H9 (cell line): ENCODE data around the gene PDIA3. TPM values are rescaled to one million over a fixed set of nuclear protein-coding genes. Genes with fewer than 3 reads are reported as not detected.

ENCODE experiments used
- DNase-seq: peaks from one replicate; pipeline ENCODE4 v3.0.0-alpha.2; 2017
- H2AFZ ChIP-seq: one replicate; pipeline ENCODE4 v1.6.1; 2013; ENCODE audit warnings: mild to moderate bottlenecking, low read length, control low read depth, moderate library complexity
- H2AK5ac ChIP-seq: 2 replicates; pipeline ENCODE4 v1.6.1; 2013; ENCODE audit warnings: low read length, control low read depth, mixed read lengths; ENCODE audit not compliant: insufficient read length
- H2BK120ac ChIP-seq: one replicate; pipeline ENCODE4 v1.6.1; 2013; ENCODE audit warnings: low read depth, mild to moderate bottlenecking, low read length, control low read depth, inconsistent platforms; ENCODE audit not compliant: poor library complexity, severe bottlenecking
- H2BK12ac ChIP-seq: 2 replicates; pipeline ENCODE4 v1.6.1; 2013; ENCODE audit warnings: low read length, control low read depth, mixed read lengths, low read depth; ENCODE audit not compliant: insufficient read length
- H2BK15ac ChIP-seq: 2 replicates; pipeline ENCODE4 v1.6.1; 2013; ENCODE audit warnings: low read depth, low read length, control low read depth
- H2BK20ac ChIP-seq: one replicate; pipeline ENCODE4 v1.6.1; 2013; ENCODE audit warnings: low read depth, mild to moderate bottlenecking, low read length, control low read depth, inconsistent platforms; ENCODE audit not compliant: poor library complexity, severe bottlenecking
- H2BK5ac ChIP-seq: 2 replicates; pipeline ENCODE4 v1.6.1; 2013; ENCODE audit warnings: low read length, control low read depth, mixed read lengths; ENCODE audit not compliant: insufficient read length
- H3K14ac ChIP-seq: 2 replicates; pipeline ENCODE4 v1.6.1; 2013; ENCODE audit warnings: low read length, control low read depth; ENCODE audit not compliant: insufficient read depth
- H3K18ac ChIP-seq: 2 replicates; pipeline ENCODE4 v1.6.1; 2013; ENCODE audit warnings: low read depth, mild to moderate bottlenecking, mixed read lengths, low read length, control low read depth; ENCODE audit not compliant: insufficient read length
- H3K23ac ChIP-seq: 2 replicates; pipeline ENCODE4 v1.6.1; 2013; ENCODE audit warnings: low read length, control low read depth, mixed read lengths, low read depth; ENCODE audit not compliant: insufficient read length
- H3K23me2 ChIP-seq: 2 replicates; pipeline ENCODE4 v1.6.1; 2013; ENCODE audit warnings: low read depth, mild to moderate bottlenecking, mixed read lengths, low read length, control low read depth; ENCODE audit not compliant: insufficient read length, poor library complexity, severe bottlenecking
- H3K27ac ChIP-seq: 2 replicates; pipeline ENCODE4 v1.5.1; 2013; ENCODE audit warnings: low read length, control low read depth, mixed read lengths, low read depth; ENCODE audit not compliant: insufficient read length
- H3K27me3 ChIP-seq: 2 replicates; pipeline ENCODE4 v1.6.1; 2013; ENCODE audit warnings: low read length, control low read depth, inconsistent platforms; ENCODE audit not compliant: insufficient read depth
- H3K4ac ChIP-seq: 2 replicates; pipeline ENCODE4 v1.6.1; 2013; ENCODE audit warnings: low read depth, mild to moderate bottlenecking, control low read depth, inconsistent platforms, low read length, moderate library complexity
- H3K4me1 ChIP-seq: 2 replicates; pipeline ENCODE4 v1.6.1; 2013; ENCODE audit warnings: low read length, control low read depth, inconsistent platforms; ENCODE audit not compliant: insufficient read depth
- H3K4me2 ChIP-seq: 2 replicates; pipeline ENCODE4 v1.6.1; 2013; ENCODE audit warnings: low read length, control low read depth, mixed read lengths; ENCODE audit not compliant: insufficient read length, insufficient read depth
- H3K56ac ChIP-seq: 2 replicates; pipeline ENCODE4 v1.6.1; 2013; ENCODE audit warnings: low read depth, mild to moderate bottlenecking, mixed read lengths, low read length, control low read depth; ENCODE audit not compliant: insufficient read length
- H3K79me1 ChIP-seq: 2 replicates; pipeline ENCODE4 v1.6.1; 2013; ENCODE audit warnings: low read depth, mild to moderate bottlenecking, moderate library complexity, low read length, control low read depth, inconsistent platforms; ENCODE audit not compliant: insufficient read depth, poor library complexity, severe bottlenecking
- H3K79me2 ChIP-seq: 2 replicates; pipeline ENCODE4 v1.6.1; 2013; ENCODE audit warnings: low read length, control low read depth, inconsistent platforms; ENCODE audit not compliant: insufficient read depth
- H3K9ac ChIP-seq: 2 replicates; pipeline ENCODE4 v1.6.1; 2013; ENCODE audit warnings: low read length, control low read depth, mixed read lengths; ENCODE audit not compliant: insufficient read length; ENCODE audit errors: extremely low read depth
- H3K9me3 ChIP-seq: one replicate; pipeline ENCODE4 v1.6.1; 2013; ENCODE audit warnings: low read depth, low read length, inconsistent platforms; ENCODE audit not compliant: control insufficient read depth
- H3T11ph ChIP-seq: one replicate; pipeline ENCODE4 v1.6.1; 2013; ENCODE audit warnings: mild to moderate bottlenecking, low read length, control low read depth, inconsistent platforms
- H4K20me1 ChIP-seq: one replicate; pipeline ENCODE4 v1.6.1; 2013; ENCODE audit not compliant: control insufficient read depth, insufficient read length, insufficient read depth
- H4K5ac ChIP-seq: 2 replicates; pipeline ENCODE4 v1.6.1; 2013; ENCODE audit warnings: low read depth, mild to moderate bottlenecking, mixed read lengths, low read length, control low read depth; ENCODE audit not compliant: insufficient read length
- H4K8ac ChIP-seq: replicated peaks from 2 replicates; pipeline ENCODE4 v1.6.1; 2013; ENCODE audit warnings: low read length, control low read depth, mixed read lengths, low read depth; ENCODE audit not compliant: insufficient read length
- H4K91ac ChIP-seq: 2 replicates; pipeline ENCODE4 v1.6.1; 2013; ENCODE audit warnings: low read depth, mild to moderate bottlenecking, moderate library complexity, mixed read lengths, low read length, control low read depth; ENCODE audit not compliant: insufficient read length
- H3K27ac Mint-ChIP-seq, 3 experiments: 2 replicates in 2 of 3; 3 replicates in 1 of 3; pipeline ENCODE4 v1.8.0; 2020 to 2021; ENCODE audit warnings: mixed read lengths in 3 of 3, mild to moderate bottlenecking in 1 of 3, moderate library complexity in 1 of 3
- H3K27me3 Mint-ChIP-seq: 2 replicates; pipeline ENCODE4 v1.8.0; 2021; ENCODE audit warnings: low read depth, mild to moderate bottlenecking, moderate library complexity, mixed read lengths
- H3K36me3 Mint-ChIP-seq, 3 experiments: 2 replicates in 2 of 3; 3 replicates in 1 of 3; pipeline ENCODE4 v1.8.0; 2020 to 2021; ENCODE audit warnings: low read depth in 3 of 3, mixed read lengths in 3 of 3; ENCODE audit not compliant: insufficient read depth in 1 of 3
- H3K4me1 Mint-ChIP-seq, 2 experiments: 2 replicates each; pipeline ENCODE4 v1.8.0; 2020; ENCODE audit warnings: mixed read lengths in 2 of 2
- H3K4me3 Mint-ChIP-seq, 2 experiments: 2 replicates in 1 of 2; 3 replicates in 1 of 2; pipeline ENCODE4 v1.8.0; 2020 to 2021; ENCODE audit warnings: mild to moderate bottlenecking in 2 of 2, mixed read lengths in 2 of 2, moderate library complexity in 1 of 2
- H3K9me3 Mint-ChIP-seq, 2 experiments: 2 replicates in 1 of 2; 3 replicates in 1 of 2; pipeline ENCODE4 v1.8.0; 2020; ENCODE audit warnings: mild to moderate bottlenecking in 2 of 2, mixed read lengths in 2 of 2, moderate library complexity in 1 of 2
- CTCF ChIP-seq: fragments of 200-600 bp; sonication (generic); conservative IDR thresholded peaks from 3 replicates; pipeline ENCODE4 v1.8.0; 2021; ENCODE audit warnings: antibody characterized with exemption, mild to moderate bottlenecking
- WGBS: extraction: QIAGEN DNeasy Blood & Tissue Kit; methylation state at CpG from one replicate; pipeline ENCODE4 v1.1.7; 2013; ENCODE audit warnings: missing lambda C conversion rate, low lambda C conversion rate, mixed read lengths; ENCODE audit not compliant: insufficient read length; ENCODE audit errors: extremely low coverage; 5-methylcytosine and 5-hydroxymethylcytosine counted together
- total RNA-seq: library from RNA; stranded (reverse); gene quantifications from 2 replicates; pipeline ENCODE4 v1.2.1, GENCODE V29; 2021

The PDIA3 gene
- total RNA-seq, 1 experiment from 2014 or later = 524 TPM

DNA sequence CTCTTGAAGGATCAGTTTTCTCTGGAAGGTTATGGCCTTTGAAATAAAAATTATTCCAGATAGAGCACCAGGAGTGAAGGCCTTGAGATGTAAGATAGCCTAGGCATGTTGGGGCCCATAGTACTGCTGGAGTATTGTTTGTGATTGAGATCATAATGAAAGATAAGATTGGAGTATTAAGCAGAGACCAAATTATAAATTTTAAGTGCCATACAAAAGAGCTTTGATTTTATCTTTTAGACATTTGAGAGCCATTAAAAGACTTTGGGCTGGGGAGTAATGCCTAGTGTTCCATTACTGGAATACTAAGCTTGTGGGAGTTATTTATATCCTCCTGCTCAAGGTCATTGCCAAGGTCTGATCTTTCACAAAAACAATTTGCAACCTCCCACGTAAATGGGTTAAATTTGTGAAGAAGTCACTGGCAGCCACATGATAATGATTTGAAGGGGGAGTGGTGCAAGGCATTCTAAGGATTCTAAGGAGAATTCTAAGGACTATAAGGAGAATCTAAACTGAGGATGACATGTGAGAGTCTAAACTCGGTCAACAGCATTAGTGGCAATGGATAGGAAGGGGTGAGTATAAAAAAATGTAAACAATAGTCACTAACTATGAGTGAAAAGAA lies 17.7 kb downstream of the PDIA3 start:
- H3K4me3 Mint-ChIP-seq = no peak overlapping the region
- no peak overlapping the region for H3K27ac Mint-ChIP-seq
- no peaks in the 10 kb centered on the region for H3K4me1 ChIP-seq

More for the DNA sequence above, 17.7 kb downstream of the PDIA3 start:
- no peak overlapping the region for H3K4ac ChIP-seq
- H3K27ac ChIP-seq = no peak overlapping the region
- H2BK5ac ChIP-seq = no peak overlapping the region
- H3K79me1 ChIP-seq = peaks cover 5% of the 10 kb centered on the region
- Mint-ChIP-seq H3K27me3 (no peaks in the 10 kb centered on the region), H3K9me3 (no peaks in the 10 kb centered on the region), H3K4me1 (no peaks in the 10 kb centered on the region), H3K36me3 (peaks cover 61 to 93% (median 75%) of the 10 kb centered on the region in 3 experiments; a peak in 6 of 7 replicates)
- H3K18ac ChIP-seq = no peak overlapping the region
- H3K4me2 ChIP-seq = no peak overlapping the region
- WGBS = no CpG with 5 or more reads among the region's 2 CpGs
- no peak overlapping the region for H2AK5ac ChIP-seq
- H2AFZ ChIP-seq = no peak overlapping the region
- H4K5ac ChIP-seq = no peak overlapping the region
- no peaks in the 10 kb centered on the region for H3K79me2 ChIP-seq
- no peak overlapping the region for H2BK15ac ChIP-seq
- H3T11ph ChIP-seq = no peak overlapping the region
- no peak overlapping the region for H2BK120ac ChIP-seq
- H3K27me3 ChIP-seq = no peaks in the 10 kb centered on the region
- no peak overlapping the region for H2BK20ac ChIP-seq
- H4K8ac ChIP-seq = no peak overlapping the region
- no peak for DNase-seq
- H3K14ac ChIP-seq = no peak overlapping the region
- no peaks in the 10 kb centered on the region for H3K9me3 ChIP-seq
- no peak overlapping the region for H3K56ac ChIP-seq
- no peak overlapping the region for H2BK12ac ChIP-seq
- no peak overlapping the region for H3K23ac ChIP-seq
- H3K23me2 ChIP-seq = no peaks in the 10 kb centered on the region
- no peak overlapping the region for H4K91ac ChIP-seq
- no peak overlapping the region for H3K9ac ChIP-seq
- no peaks in the 10 kb centered on the region for H4K20me1 ChIP-seq
- no peak for TF ChIP-seq CTCF
